Ovary (tissue), 9 donors: ENCODE data around the gene LMO3. TPM values are rescaled to one million over a fixed set of nuclear protein-coding genes. Genes with fewer than 3 reads are reported as not detected.

Source experiments
- DNase-seq, 5 donors: peaks; one replicate each; pipeline ENCODE4 v3.0.0-alpha.2; 2019 to 2020
- H3K27ac ChIP-seq, 2 donors: fragments of 200-600 bp; one replicate each; pipeline versions ENCODE4 v1.5.1 to v1.8.0; 2019 to 2022
- H3K27me3 ChIP-seq: fragments of 200-600 bp; one replicate; pipeline ENCODE4 v1.8.0; 2022
- H3K36me3 ChIP-seq: fragments of 200-600 bp; sonication (generic); one replicate; pipeline ENCODE4 v1.5.1; 2019
- H3K4me1 ChIP-seq: one replicate; pipeline ENCODE4 v1.8.1; 2013; ENCODE audit warnings: mild to moderate bottlenecking, moderate library complexity; ENCODE audit not compliant: insufficient read depth
- H3K4me3 ChIP-seq: fragments of 200-600 bp; sonication (generic); one replicate; pipeline ENCODE4 v1.5.1; 2017
- H3K9me3 ChIP-seq, 2 donors: fragments of 200-600 bp in 1 of 2; sonication (generic) in 1 of 2; one replicate each; pipeline versions ENCODE4 v1.5.1 to v1.8.1; 2013 to 2019; ENCODE audit warnings: mild to moderate bottlenecking in 1 of 2, moderate library complexity in 1 of 2
- CTCF ChIP-seq, 3 donors: fragments of 450-650 bp in 2 of 3; fragments of 200-600 bp in 1 of 3; IDR thresholded peaks; one replicate each; pipeline versions ENCODE4 v1.5.1 to v1.8.0; 2016 to 2022; ENCODE audit warnings: antibody characterized with exemption in 3 of 3, mild to moderate bottlenecking in 1 of 3
- EP300 ChIP-seq: sonication (generic); formaldehyde crosslinking; IDR thresholded peaks from one replicate; pipeline ENCODE4 v1.6.1; 2017; ENCODE audit warnings: antibody characterized with exemption
- POLR2A ChIP-seq: fragments of 450-650 bp; IDR thresholded peaks from one replicate; pipeline ENCODE4 v1.6.1; 2017; ENCODE audit warnings: antibody characterized with exemption, mild to moderate bottlenecking, moderate library complexity
- WGBS, 3 donors: extraction: QIAGEN DNeasy Blood & Tissue Kit in 1 of 3; methylation state at CpG; one replicate each; pipeline versions ENCODE4 v1.1.5 to v1.1.7; 2013 to 2017; 5-methylcytosine and 5-hydroxymethylcytosine counted together
- intact Hi-C, 4 donors: fragments of 100-400 bp; cut with DNase I; formaldehyde crosslinking; loops; one replicate each; pipeline versions ENCODE4 v1.11.0 to v1.15.1; 2022 to 2023
- polyA plus RNA-seq, 2 donors: library from polyadenylated mRNA; stranded (reverse); fragments of 200-250 nt in 1 of 2; fragments of 350-450 nt in 1 of 2; fragmentation: Illumina TruSeq in 1 of 2; extraction: RNeasy Lipid Tissue Mini Kit (QIAGEN cat#74804) in 1 of 2; gene quantifications; one replicate each; pipeline ENCODE4 v1.2.3, GENCODE V29; 2013 to 2014
- total RNA-seq, 7 donors: library from RNA; depleted of rRNA in 2 of 7; stranded (reverse); fragments of >200 nt in 2 of 7; fragmentation: NEBNext Ultra II Directional in 3 of 7; extraction: Animal tissue kit (Norgen Biotek cat#: 25700) in 3 of 7; gene quantifications; one replicate each; pipeline versions ENCODE4 v1.1.0 to v1.2.4, GENCODE V29; 2016 to 2023
- donor health status: DM: no; HTN: no; CAD: no; lungs with moderate emphysema.
- donor health status: DM: no; HTN: no; CAD: no.
- donor health status: Bipolar disorder and iron deficiency.
- donor health status: DM: yes; HTN: yes; CAD: no.
- donor health status: DM: no; HTN: no; CAD: no.
- donor health status: DM: yes; HTN: yes; CAD: no.

LMO3 gene
- total and polyA plus RNA-seq, 9 donors: 0.97 to 11.7 (median 5.0) TPM

GRCh38 chr12:16562921-16563320, 43.0 kb downstream of the LMO3 start:
- intact Hi-C loops: no loop called here
- Histone ChIP-seq H3K4me1 (no peaks in the 10 kb centered on the region), H3K9me3 (no peaks in the 10 kb centered on the region), H3K27ac (no peak overlapping the region), H3K4me3 (no peak overlapping the region), H3K27me3 (no peaks in the 10 kb centered on the region), H3K36me3 (no peaks in the 10 kb centered on the region)
- no peak for DNase-seq
- WGBS, 3 donors: 65 to 82% (median 67%) methylated on average over 6 of the region's 6 CpGs
- no peak for TF ChIP-seq POLR2A
- TF ChIP-seq CTCF (IDR thresholded peaks at IDR 0.05): no peak
- TF ChIP-seq EP300: no peak

- no peak overlapping the region for H3K4me3 ChIP-seq
- H3K4me1 ChIP-seq: no peaks in the 10 kb centered on the region
- H3K36me3 ChIP-seq: no peaks in the 10 kb centered on the region
- no peak for DNase-seq
- TF ChIP-seq CTCF (IDR thresholded peaks at IDR 0.05): no peak
- no peak for TF ChIP-seq EP300
- TF ChIP-seq POLR2A: no peak
- H3K27ac ChIP-seq: no peak overlapping the region
- intact Hi-C loops: no loop called here
- WGBS, 3 donors: 69 to 80% (median 71%) methylated on average over 3 of the region's 3 CpGs
- H3K9me3 ChIP-seq: no peaks in the 10 kb centered on the region
- no peaks in the 10 kb centered on the region for H3K27me3 ChIP-seq
Observed at GRCh38 chr12:16562435-16562834, 43.5 kb downstream of the LMO3 start.

GRCh38 chr12:16560273-16560672, 45.7 kb downstream of the LMO3 start:
- H3K4me3 ChIP-seq: no peak overlapping the region

GRCh38 chr12:16555630-16556029, 50.3 kb downstream of the LMO3 start:
- WGBS, 3 donors: 19 to 34% (median 24%) methylated on average over 7 of the region's 7 CpGs
- TF ChIP-seq POLR2A: no peak
- TF ChIP-seq CTCF (IDR thresholded peaks at IDR 0.05): no peak
- no peak for TF ChIP-seq EP300
- H3K36me3 ChIP-seq: no peaks in the 10 kb centered on the region
- intact Hi-C loops: no loop called here
- no peak overlapping the region for H3K4me3 ChIP-seq
- DNase-seq: no peak
- no peaks in the 10 kb centered on the region for H3K27me3 ChIP-seq
- H3K4me1 ChIP-seq: no peaks in the 10 kb centered on the region
- H3K9me3 ChIP-seq: no peaks in the 10 kb centered on the region
- H3K27ac ChIP-seq: no peak overlapping the region

More at GRCh38 chr12:16560273-16560672, 45.7 kb downstream of the LMO3 start:
- H3K27me3 ChIP-seq: no peaks in the 10 kb centered on the region
- H3K4me1 ChIP-seq: no peaks in the 10 kb centered on the region
- TF ChIP-seq POLR2A (no peak), CTCF (IDR thresholded peaks at IDR 0.05) (no peak), EP300 (no peak)
- H3K9me3 ChIP-seq: no peaks in the 10 kb centered on the region
- intact Hi-C loops: no loop called here
- 55 to 70% (median 63%) methylated on average over 5 of the region's 5 CpGs for WGBS, 3 donors
- H3K27ac ChIP-seq: no peak overlapping the region
- H3K36me3 ChIP-seq: no peaks in the 10 kb centered on the region
- DNase-seq: no peak
